Activated T-cell treated with anti-CD3 and anti-CD28 coated beads for 24 hours (primary cell): Measurements from ENCODE around the gene ACTRT2.

ENCODE experiments used
- DNase-seq: peaks from one replicate; pipeline ENCODE4 v3.0.0-alpha.2; 2020; ENCODE audit warnings: low read depth

The ACTRT2 gene

GRCh38 chr1:3018576-3018975 is 2.7 kb upstream of the ACTRT2 start:
- DNase-seq, result no peak

- DNase-seq, result no peak
These were observed 2.2 kb upstream of the ACTRT2 start for GRCh38 chr1:3019007-3019515.

GRCh38 chr1:3019516-3020051 is 1.7 kb upstream of the ACTRT2 start:
- DNase-seq, result no peak

GRCh38 chr1:3020263-3020909 is 881 bp upstream of the ACTRT2 start:
- DNase-seq, result no peak

GRCh38 chr1:3021801-3022401 is 634 bp downstream of the ACTRT2 start:
- DNase-seq, result no peak

- no peak for DNase-seq
These were observed 1.3 kb downstream of the ACTRT2 start for GRCh38 chr1:3022511-3022973.

GRCh38 chr1:3022976-3023375 is 1.7 kb downstream of the ACTRT2 start:
- no peak for DNase-seq

GRCh38 chr1:3024019-3024418 is 2.8 kb downstream of the ACTRT2 start:
- no peak for DNase-seq

GRCh38 chr1:3024588-3024987 is 3.3 kb downstream of the ACTRT2 start:
- DNase-seq, result no peak

- no peak for DNase-seq
These were observed 4.9 kb downstream of the ACTRT2 start for GRCh38 chr1:3026124-3026523.

- no peak for DNase-seq
These were observed 5.5 kb downstream of the ACTRT2 start for GRCh38 chr1:3026581-3027391.

GRCh38 chr1:3027611-3028371 is 6.5 kb downstream of the ACTRT2 start:
- DNase-seq, result no peak

- DNase-seq, result no peak
These were observed 7.4 kb downstream of the ACTRT2 start for GRCh38 chr1:3028531-3029282.

- DNase-seq, result no peak
These were observed 8.3 kb downstream of the ACTRT2 start for GRCh38 chr1:3029481-3029961.

- no peak for DNase-seq
These were observed 8.9 kb downstream of the ACTRT2 start for GRCh38 chr1:3029991-3030662.

- DNase-seq, result no peak
These were observed 9.6 kb downstream of the ACTRT2 start for GRCh38 chr1:3030663-3031381.

- no peak for DNase-seq
These were observed 10.3 kb downstream of the ACTRT2 start for GRCh38 chr1:3031401-3032221.

GRCh38 chr1:3032371-3033039 is 11.2 kb downstream of the ACTRT2 start:
- no peak for DNase-seq
